RWPE2 (cell line): Measurements from ENCODE around the gene GALNT7.

Source experiments
- ATAC-seq: fragments of 200-7000 bp; cut with Tn5 transposase; 3 replicates; pipeline ENCODE4 v1.9.1; 2021; ENCODE audit warnings: low read depth
- DNase-seq: peaks from one replicate; pipeline ENCODE4 v3.0.0-alpha.2; 2020; ENCODE audit warnings: low spot score
- H3K27ac ChIP-seq: fragments of 450-650 bp; 2 replicates; pipeline ENCODE4 v1.5.1; 2017; ENCODE audit warnings: mild to moderate bottlenecking; ENCODE audit not compliant: poor library complexity, severe bottlenecking
- H3K27me3 ChIP-seq: fragments of 250-450 bp; sonication (Bioruptor Pico); 2 replicates; pipeline ENCODE4 v1.5.1; 2021; ENCODE audit warnings: mild to moderate bottlenecking, moderate library complexity; ENCODE audit not compliant: insufficient read depth, poor library complexity, severe bottlenecking
- H3K36me3 ChIP-seq: fragments of 250-450 bp; sonication (Bioruptor Pico); 2 replicates; pipeline ENCODE4 v1.5.1; 2020; ENCODE audit warnings: low read depth, mild to moderate bottlenecking, moderate library complexity
- H3K4me1 ChIP-seq: fragments of 250-450 bp; sonication (Bioruptor Pico); 2 replicates; pipeline ENCODE4 v1.5.1; 2021; ENCODE audit warnings: mild to moderate bottlenecking, moderate library complexity; ENCODE audit not compliant: insufficient read depth, poor library complexity, severe bottlenecking
- H3K4me3 ChIP-seq: fragments of 250-450 bp; sonication (Bioruptor Pico); 2 replicates; pipeline ENCODE4 v1.5.1; 2021; ENCODE audit warnings: mild to moderate bottlenecking, moderate library complexity; ENCODE audit not compliant: severe bottlenecking
- H3K9me3 ChIP-seq: fragments of 250-450 bp; sonication (Bioruptor Pico); 2 replicates; pipeline ENCODE4 v1.5.1; 2021; ENCODE audit warnings: mild to moderate bottlenecking, moderate library complexity; ENCODE audit not compliant: severe bottlenecking
- CTCF ChIP-seq: fragments of 450-650 bp; IDR thresholded peaks from one replicate; pipeline ENCODE4 v1.5.1; 2017; ENCODE audit warnings: mild to moderate bottlenecking, moderate library complexity; ENCODE audit not compliant: poor library complexity, severe bottlenecking

The GALNT7 gene

DNA sequence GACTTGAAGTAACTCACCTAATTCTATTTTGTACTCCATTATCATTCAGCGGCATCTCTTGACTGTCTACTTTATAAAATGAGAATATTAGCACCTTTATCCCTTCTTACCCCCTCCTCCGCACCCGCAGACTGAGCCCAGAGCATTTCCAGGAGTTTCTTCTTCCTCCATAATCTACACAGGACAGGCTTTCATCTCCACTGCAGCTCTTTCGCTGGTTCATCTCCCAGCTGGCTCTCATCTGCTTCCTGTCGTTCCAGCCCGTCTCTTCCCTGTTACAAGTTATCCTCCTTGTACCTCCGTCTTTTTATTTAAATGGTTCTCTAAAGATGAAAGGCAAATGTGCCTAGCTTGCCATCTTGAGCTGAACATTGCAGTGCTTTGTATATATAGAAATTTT is 39.8 kb downstream of the GALNT7 start:
- TF ChIP-seq CTCF: no peak
- no peaks in the 10 kb centered on the region for H3K9me3 ChIP-seq
- DNase-seq (no peak), ATAC-seq (no peak)
- no peaks in the 10 kb centered on the region for H3K27me3 ChIP-seq
- H3K36me3 ChIP-seq: 0 out of 2 replicates have a peak, but pooled peaks cover 7% of the 10 kb centered on the region
- no peak overlapping the region for H3K4me3 ChIP-seq
- H3K4me1 ChIP-seq: peaks cover 43% of the 10 kb centered on the region
- no peak overlapping the region for H3K27ac ChIP-seq

DNA sequence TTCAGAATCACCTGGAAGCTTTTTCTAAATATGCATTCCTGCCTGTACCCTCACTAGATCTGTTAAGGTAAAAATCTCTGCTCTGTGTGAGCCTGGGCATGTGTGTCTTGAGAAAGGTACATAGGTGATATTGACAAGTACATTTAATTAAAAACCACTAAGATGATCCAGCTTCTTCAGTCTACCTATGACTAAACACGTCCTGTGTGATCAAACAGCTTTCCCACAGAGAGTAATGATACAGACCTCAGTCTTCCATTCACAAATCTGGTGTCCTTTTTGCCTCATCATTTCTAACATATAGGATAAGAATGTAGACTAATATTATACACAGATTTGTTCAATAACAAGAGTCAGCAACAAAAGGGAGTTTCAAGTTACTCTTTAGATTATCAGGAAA is 42.6 kb downstream of the GALNT7 start:
- no peak for DNase-seq
- peaks cover 57% of the 10 kb centered on the region for H3K4me1 ChIP-seq
- H3K27me3 ChIP-seq: no peaks in the 10 kb centered on the region
- H3K4me3 ChIP-seq: no peak overlapping the region
- no peak for TF ChIP-seq CTCF
- no peaks in the 10 kb centered on the region for H3K36me3 ChIP-seq
- H3K9me3 ChIP-seq: no peaks in the 10 kb centered on the region
- no peak overlapping the region for H3K27ac ChIP-seq
- ATAC-seq: no peak

GRCh38 chr4:173211838-173212237 is 43.2 kb downstream of the GALNT7 start:
- Histone ChIP-seq H3K36me3 (no peaks in the 10 kb centered on the region), H3K4me1 (peaks cover 57% of the 10 kb centered on the region), H3K27ac (no peak overlapping the region), H3K27me3 (no peaks in the 10 kb centered on the region), H3K9me3 (no peaks in the 10 kb centered on the region), H3K4me3 (no peak overlapping the region)
- DNase-seq: no peak
- no peak for TF ChIP-seq CTCF
- peak; percentile 94 for ATAC-seq

- no peak overlapping the region for H3K27ac ChIP-seq
- no peak for ATAC-seq
- no peak for TF ChIP-seq CTCF
- H3K27me3 ChIP-seq: no peaks in the 10 kb centered on the region
- H3K36me3 ChIP-seq: no peaks in the 10 kb centered on the region
- peaks cover 62% of the 10 kb centered on the region for H3K4me1 ChIP-seq
- H3K4me3 ChIP-seq: no peak overlapping the region
- DNase-seq: no peak
- H3K9me3 ChIP-seq: no peaks in the 10 kb centered on the region
Measured at GRCh38 chr4:173212379-173212778, 43.8 kb downstream of the GALNT7 start.

GRCh38 chr4:173213296-173213695 is 44.7 kb downstream of the GALNT7 start:
- H3K4me3 ChIP-seq: no peak overlapping the region
- peak; percentile 22; the same call in 1 of the 3 replicates for ATAC-seq
- no peak for DNase-seq
- H3K36me3 ChIP-seq: no peaks in the 10 kb centered on the region
- no peaks in the 10 kb centered on the region for H3K9me3 ChIP-seq
- peaks cover 71% of the 10 kb centered on the region for H3K4me1 ChIP-seq
- no peak for TF ChIP-seq CTCF
- no peak overlapping the region for H3K27ac ChIP-seq
- H3K27me3 ChIP-seq: no peaks in the 10 kb centered on the region
